K562 (cell line): Measurements from ENCODE around the gene AFM.

Source experiments
- ARID3A ChIP-seq: IDR thresholded peaks from 2 replicates; pipeline ENCODE4 v1.6.1; 2012; ENCODE audit warnings: low read depth, low read length, improper control_type of control experiment, borderline replicate concordance
- CREB1 ChIP-seq, 2 experiments: sonication (generic) in 1 of 2; formaldehyde crosslinking in 1 of 2; IDR thresholded peaks; 2 replicates each; pipeline versions ENCODE4 v1.6.1 to v1.8.0; 2012 to 2022; ENCODE audit warnings: inconsistent platforms in 1 of 2, mild to moderate bottlenecking in 1 of 2, missing genetic modification reagents in 1 of 2, moderate library complexity in 1 of 2
- E2F1 ChIP-seq: sonication (generic); formaldehyde crosslinking; IDR thresholded peaks from 2 replicates; pipeline ENCODE4 v1.8.1; 2023; ENCODE audit warnings: mild to moderate bottlenecking, missing genetic modification reagents, moderate library complexity
- KAT7 ChIP-seq: sonication (generic); formaldehyde crosslinking; IDR thresholded peaks from 2 replicates; pipeline ENCODE4 v1.8.0; 2022; ENCODE audit warnings: missing genetic modification reagents, mild to moderate bottlenecking, borderline replicate concordance
- KDM5B ChIP-seq: fragments of 200-600 bp; sonication (generic); IDR thresholded peaks from 2 replicates; pipeline ENCODE4 v1.6.1; 2012; ENCODE audit warnings: low read depth, mild to moderate bottlenecking, moderate library complexity, low read length, control low read depth, inconsistent platforms; ENCODE audit not compliant: insufficient replicate concordance
- REST ChIP-seq, 2 experiments: fragments of 450-650 bp; formaldehyde crosslinking in 1 of 2; IDR thresholded peaks; 2 replicates each; pipeline versions ENCODE4 v1.4.0 to v1.6.1; 2014 to 2020; ENCODE audit warnings: mild to moderate bottlenecking in 2 of 2, borderline replicate concordance in 1 of 2, low read depth in 1 of 2
- ZBTB34 ChIP-seq: fragments of 250-450 bp; sonication (Bioruptor Pico); IDR thresholded peaks from 2 replicates; pipeline ENCODE4 v1.8.0; 2021; ENCODE audit warnings: mild to moderate bottlenecking, moderate library complexity

- no peak for TF ChIP-seq KDM5B
- TF ChIP-seq CREB1 (IDR thresholded peaks at IDR 0.05) = no peak
- no peak for TF ChIP-seq CREB1 (CRISPR knock-in tag; IDR thresholded peaks at IDR 0.05)
- TF ChIP-seq KAT7 (CRISPR knock-in tag) = no peak
- no peak for TF ChIP-seq E2F1 (CRISPR knock-in tag)
- no peak for TF ChIP-seq REST (IDR thresholded peaks at IDR 0.05; ENCODE audit: borderline replicate concordance)
- no peak for TF ChIP-seq REST (CRISPR knock-in tag; IDR thresholded peaks at IDR 0.05; ENCODE audit: low read depth)
- TF ChIP-seq ZBTB34 (CRISPR knock-in tag) = no peak
- no peak for TF ChIP-seq ARID3A
Observed at GRCh38 chr4:73540826-73541225, 59.3 kb downstream of the AFM start.
